Activated T-cell treated with anti-CD3 and anti-CD28 coated beads, Interleukin-2, amount 50 U/mL, for 4 hours (primary cell): Measurements from ENCODE around the gene DDX51. TPM values are rescaled to one million over a fixed set of nuclear protein-coding genes. Genes with fewer than 3 reads are reported as not detected.

Experiments
- ATAC-seq, 2 donors: fragments of 200-7000 bp; cut with Tn5 transposase; one replicate each; pipeline ENCODE4 v1.10.0; 2021
- DNase-seq: peaks from one replicate; pipeline ENCODE4 v3.0.0-alpha.2; 2020
- H3K27me3 Mint-ChIP-seq: one replicate; pipeline ENCODE4 v1.8.0; 2021; ENCODE audit warnings: low read depth, mixed read lengths
- H3K36me3 Mint-ChIP-seq: one replicate; pipeline ENCODE4 v1.8.0; 2022; ENCODE audit warnings: mixed read lengths; ENCODE audit not compliant: insufficient read depth
- H3K4me1 Mint-ChIP-seq: one replicate; pipeline ENCODE4 v1.8.0; 2021; ENCODE audit warnings: low read depth, mixed read lengths
- H3K4me3 Mint-ChIP-seq: one replicate; pipeline ENCODE4 v1.8.0; 2021; ENCODE audit warnings: mild to moderate bottlenecking, moderate library complexity, mixed read lengths
- H3K9me3 Mint-ChIP-seq: one replicate; pipeline ENCODE4 v1.8.0; 2021; ENCODE audit warnings: mixed read lengths
- total RNA-seq, 3 donors: library from RNA; stranded (reverse); gene quantifications; one replicate each; pipeline ENCODE4 v1.2.1, GENCODE V29; 2021

The DDX51 gene
- total RNA-seq, 3 donors from 2014 or later = 71.4 to 83.5 (median 72.8) TPM

- H3K4me3 Mint-ChIP-seq = no peak overlapping the region
- H3K27me3 Mint-ChIP-seq = no peaks in the 10 kb centered on the region
- DNase-seq (no peak), ATAC-seq (no peak)
- no peaks in the 10 kb centered on the region for H3K9me3 Mint-ChIP-seq
- no peaks in the 10 kb centered on the region for H3K36me3 Mint-ChIP-seq
- H3K4me1 Mint-ChIP-seq = peaks cover 49% of the 10 kb centered on the region
Measured at GRCh38 chr12:132182711-132183365, 38.7 kb upstream of the DDX51 start.

GRCh38 chr12:132182206-132182710, 38.1 kb upstream of the DDX51 start:
- ATAC-seq (no peak), DNase-seq (no peak)
- Mint-ChIP-seq H3K4me3 (no peak overlapping the region), H3K27me3 (no peaks in the 10 kb centered on the region), H3K36me3 (no peaks in the 10 kb centered on the region), H3K4me1 (peaks cover 44% of the 10 kb centered on the region), H3K9me3 (no peaks in the 10 kb centered on the region)

GRCh38 chr12:132181570-132182200, 37.6 kb upstream of the DDX51 start:
- DNase-seq (no peak), ATAC-seq (no peak)
- Mint-ChIP-seq H3K36me3 (no peaks in the 10 kb centered on the region), H3K9me3 (no peaks in the 10 kb centered on the region), H3K4me1 (peaks cover 39% of the 10 kb centered on the region), H3K4me3 (no peak overlapping the region), H3K27me3 (no peaks in the 10 kb centered on the region)

GRCh38 chr12:132180648-132181546, 36.8 kb upstream of the DDX51 start:
- Mint-ChIP-seq H3K36me3 (no peaks in the 10 kb centered on the region), H3K4me3 (no peak overlapping the region), H3K4me1 (peaks cover 33% of the 10 kb centered on the region), H3K27me3 (no peaks in the 10 kb centered on the region), H3K9me3 (no peaks in the 10 kb centered on the region)
- DNase-seq (no peak), ATAC-seq (no peak)

- DNase-seq (no peak), ATAC-seq (no peak)
- no peaks in the 10 kb centered on the region for H3K27me3 Mint-ChIP-seq
- no peak overlapping the region for H3K4me3 Mint-ChIP-seq
- no peaks in the 10 kb centered on the region for H3K36me3 Mint-ChIP-seq
- no peaks in the 10 kb centered on the region for H3K9me3 Mint-ChIP-seq
- H3K4me1 Mint-ChIP-seq = peaks cover 26% of the 10 kb centered on the region
Measured at GRCh38 chr12:132179431-132180362, 35.6 kb upstream of the DDX51 start.

- no peaks in the 10 kb centered on the region for H3K9me3 Mint-ChIP-seq
- peak; percentile 45 to 68 for ATAC-seq
- DNase-seq = peak; percentile 35
- peaks cover 33% of the 10 kb centered on the region for H3K4me1 Mint-ChIP-seq
- no peaks in the 10 kb centered on the region for H3K36me3 Mint-ChIP-seq
- H3K4me3 Mint-ChIP-seq = peak overlapping the region; percentile 74
- H3K27me3 Mint-ChIP-seq = peaks cover 2% of the 10 kb centered on the region
Measured at GRCh38 chr12:132178801-132179401, 34.8 kb upstream of the DDX51 start.

GRCh38 chr12:132178316-132178715, 34.2 kb upstream of the DDX51 start:
- no peak for DNase-seq
- Mint-ChIP-seq H3K9me3 (no peaks in the 10 kb centered on the region), H3K36me3 (no peaks in the 10 kb centered on the region), H3K27me3 (peaks cover 2% of the 10 kb centered on the region), H3K4me3 (peak overlapping the region; percentile 74), H3K4me1 (peaks cover 35% of the 10 kb centered on the region)
- no peak for ATAC-seq

- no peak overlapping the region for H3K4me3 Mint-ChIP-seq
- ATAC-seq = no peak
- no peaks in the 10 kb centered on the region for H3K9me3 Mint-ChIP-seq
- peaks cover 7% of the 10 kb centered on the region for H3K27me3 Mint-ChIP-seq
- peaks cover 38% of the 10 kb centered on the region for H3K4me1 Mint-ChIP-seq
- H3K36me3 Mint-ChIP-seq = no peaks in the 10 kb centered on the region
- no peak for DNase-seq
Measured at GRCh38 chr12:132176920-132177551, 32.9 kb upstream of the DDX51 start.

- Mint-ChIP-seq H3K4me3 (no peak overlapping the region), H3K27me3 (peaks cover 7% of the 10 kb centered on the region), H3K4me1 (peaks cover 38% of the 10 kb centered on the region), H3K36me3 (no peaks in the 10 kb centered on the region), H3K9me3 (no peaks in the 10 kb centered on the region)
- ATAC-seq = no peak
- DNase-seq = no peak
Measured at GRCh38 chr12:132176385-132176919, 32.3 kb upstream of the DDX51 start.

GRCh38 chr12:132175496-132176384, 31.6 kb upstream of the DDX51 start:
- Mint-ChIP-seq H3K9me3 (no peaks in the 10 kb centered on the region), H3K4me3 (no peak overlapping the region), H3K27me3 (peaks cover 7% of the 10 kb centered on the region), H3K4me1 (peaks cover 38% of the 10 kb centered on the region), H3K36me3 (no peaks in the 10 kb centered on the region)
- DNase-seq (no peak), ATAC-seq (no peak)

GRCh38 chr12:132174839-132175490, 30.8 kb upstream of the DDX51 start:
- H3K4me1 Mint-ChIP-seq = peaks cover 35% of the 10 kb centered on the region
- H3K27me3 Mint-ChIP-seq = peaks cover 7% of the 10 kb centered on the region
- DNase-seq = no peak
- no peaks in the 10 kb centered on the region for H3K9me3 Mint-ChIP-seq
- no peaks in the 10 kb centered on the region for H3K36me3 Mint-ChIP-seq
- H3K4me3 Mint-ChIP-seq = no peak overlapping the region
- no peak for ATAC-seq
